ENCODE measurements around the gene AIFM3. TPM values are rescaled to one million over a fixed set of nuclear protein-coding genes. Genes with fewer than 3 reads are reported as not detected.

Gene AIFM3
- total and polyA plus RNA-seq, 2 of the 13 experiments (the other 11 are each of a cell fraction or from before 2014, with no cell fraction given): 9.0 to 15.3 TPM

DNA sequence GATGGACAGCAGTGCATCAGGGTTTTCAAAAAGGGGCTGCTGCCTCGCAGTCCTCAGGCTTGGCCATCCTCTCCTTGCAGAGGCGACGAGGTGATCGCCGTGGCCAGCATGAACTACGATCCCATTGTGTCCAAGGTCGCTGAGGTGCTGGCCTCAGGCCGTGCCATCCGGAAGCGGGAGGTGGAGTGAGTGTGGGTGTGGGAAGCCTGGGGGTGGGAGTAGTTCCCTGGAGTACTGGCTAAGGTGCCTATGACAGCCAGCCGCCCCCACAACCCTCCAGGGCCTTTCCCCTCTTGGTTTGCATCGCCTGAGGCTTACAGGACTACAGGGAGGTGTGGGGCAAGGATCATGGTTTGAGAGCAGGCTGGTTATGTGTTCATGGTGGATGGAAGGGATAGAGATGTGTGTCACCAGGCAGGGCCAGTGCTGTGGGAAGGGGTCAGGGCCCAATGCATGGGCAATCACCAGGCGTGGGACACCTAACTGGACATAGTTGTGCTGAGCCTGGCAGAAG is 12.9 kb downstream of the AIFM3 start (continued):
- peak; percentile 88 for TF ChIP-seq PAXIP1 (CRISPR knock-in tag; conservative IDR thresholded peaks at IDR 0.05)
- TF ChIP-seq ZNF274 (CRISPR knock-in tag; IDR thresholded peaks at IDR 0.05): no peak
- TF ChIP-seq EZH2 (conservative IDR thresholded peaks at IDR 0.05; ENCODE audit: low read depth, low read length): no peak
- TF ChIP-seq EP300 (IDR thresholded peaks at IDR 0.05; ENCODE audit: low read depth in 2 of 2, low read length in 2 of 2): 0 out of 4 replicates have a peak, but pooled peaks of 1 of the 2 experiments have one; percentile 9
- TF ChIP-seq EP300 (CRISPR knock-in tag; IDR thresholded peaks at IDR 0.05; ENCODE audit: borderline replicate concordance): no peak; the same call in 1 of the 2 replicates
- peak; percentile 75; the same call in 1 of the 2 replicates for TF ChIP-seq HNF1B (CRISPR knock-in tag; IDR thresholded peaks at IDR 0.05)
- 0 out of 2 replicates have a peak, but pooled peaks have one; percentile 18 for TF ChIP-seq SP2 (CRISPR knock-in tag; IDR thresholded peaks at IDR 0.05)
- no peak for TF ChIP-seq NFE2L2 (IDR thresholded peaks at IDR 0.05; ENCODE audit: low read length)
- TF ChIP-seq, protein P1, sequence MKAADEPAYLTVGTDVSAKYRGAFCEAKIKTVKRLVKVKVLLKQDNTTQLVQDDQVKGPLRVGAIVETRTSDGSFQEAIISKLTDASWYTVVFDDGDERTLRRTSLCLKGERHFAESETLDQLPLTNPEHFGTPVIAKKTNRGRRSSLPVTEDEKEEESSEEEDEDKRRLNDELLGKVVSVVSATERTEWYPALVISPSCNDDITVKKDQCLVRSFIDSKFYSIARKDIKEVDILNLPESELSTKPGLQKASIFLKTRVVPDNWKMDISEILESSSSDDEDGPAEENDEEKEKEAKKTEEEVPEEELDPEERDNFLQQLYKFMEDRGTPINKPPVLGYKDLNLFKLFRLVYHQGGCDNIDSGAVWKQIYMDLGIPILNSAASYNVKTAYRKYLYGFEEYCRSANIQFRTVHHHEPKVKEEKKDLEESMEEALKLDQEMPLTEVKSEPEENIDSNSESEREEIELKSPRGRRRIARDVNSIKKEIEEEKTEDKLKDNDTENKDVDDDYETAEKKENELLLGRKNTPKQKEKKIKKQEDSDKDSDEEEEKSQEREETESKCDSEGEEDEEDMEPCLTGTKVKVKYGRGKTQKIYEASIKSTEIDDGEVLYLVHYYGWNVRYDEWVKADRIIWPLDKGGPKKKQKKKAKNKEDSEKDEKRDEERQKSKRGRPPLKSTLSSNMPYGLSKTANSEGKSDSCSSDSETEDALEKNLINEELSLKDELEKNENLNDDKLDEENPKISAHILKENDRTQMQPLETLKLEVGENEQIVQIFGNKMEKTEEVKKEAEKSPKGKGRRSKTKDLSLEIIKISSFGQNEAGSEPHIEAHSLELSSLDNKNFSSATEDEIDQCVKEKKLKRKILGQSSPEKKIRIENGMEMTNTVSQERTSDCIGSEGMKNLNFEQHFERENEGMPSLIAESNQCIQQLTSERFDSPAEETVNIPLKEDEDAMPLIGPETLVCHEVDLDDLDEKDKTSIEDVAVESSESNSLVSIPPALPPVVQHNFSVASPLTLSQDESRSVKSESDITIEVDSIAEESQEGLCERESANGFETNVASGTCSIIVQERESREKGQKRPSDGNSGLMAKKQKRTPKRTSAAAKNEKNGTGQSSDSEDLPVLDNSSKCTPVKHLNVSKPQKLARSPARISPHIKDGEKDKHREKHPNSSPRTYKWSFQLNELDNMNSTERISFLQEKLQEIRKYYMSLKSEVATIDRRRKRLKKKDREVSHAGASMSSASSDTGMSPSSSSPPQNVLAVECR (CRISPR knock-in tag; IDR thresholded peaks at IDR 0.05; ENCODE audit: borderline replicate concordance): peak; percentile 70; the same call in 1 of the 2 replicates
- TF ChIP-seq ZBTB34 (CRISPR knock-in tag; IDR thresholded peaks at IDR 0.05): 0 out of 2 replicates have a peak, but pooled peaks have one; percentile 24
- TF ChIP-seq KAT8 (CRISPR knock-in tag; IDR thresholded peaks at IDR 0.05): peak; percentile 74
- peak; percentile 64; the same call in 1 of the 2 replicates for TF ChIP-seq MYC (CRISPR knock-in tag; IDR thresholded peaks at IDR 0.05; ENCODE audit: borderline replicate concordance)
- TF ChIP-seq TBX2 (CRISPR knock-in tag; IDR thresholded peaks at IDR 0.05; ENCODE audit: borderline replicate concordance): peak; percentile 81; the same call in 1 of the 2 replicates
- TF ChIP-seq, protein P2, sequence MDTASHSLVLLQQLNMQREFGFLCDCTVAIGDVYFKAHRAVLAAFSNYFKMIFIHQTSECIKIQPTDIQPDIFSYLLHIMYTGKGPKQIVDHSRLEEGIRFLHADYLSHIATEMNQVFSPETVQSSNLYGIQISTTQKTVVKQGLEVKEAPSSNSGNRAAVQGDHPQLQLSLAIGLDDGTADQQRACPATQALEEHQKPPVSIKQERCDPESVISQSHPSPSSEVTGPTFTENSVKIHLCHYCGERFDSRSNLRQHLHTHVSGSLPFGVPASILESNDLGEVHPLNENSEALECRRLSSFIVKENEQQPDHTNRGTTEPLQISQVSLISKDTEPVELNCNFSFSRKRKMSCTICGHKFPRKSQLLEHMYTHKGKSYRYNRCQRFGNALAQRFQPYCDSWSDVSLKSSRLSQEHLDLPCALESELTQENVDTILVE (CRISPR knock-in tag; IDR thresholded peaks at IDR 0.05): no peak
- no peak for TF ChIP-seq RFXAP (CRISPR knock-in tag; IDR thresholded peaks at IDR 0.05; ENCODE audit: borderline replicate concordance)
- no peak for TF ChIP-seq SMARCC2 (IDR thresholded peaks at IDR 0.05)
- TF ChIP-seq FOXC1 (CRISPR knock-in tag; IDR thresholded peaks at IDR 0.05; ENCODE audit: borderline replicate concordance): peak; percentile 57
- no peak for TF ChIP-seq PLRG1 (conservative IDR thresholded peaks at IDR 0.05)
